ENCODE data around the gene DTD1.

- TF ChIP-seq CTCF (IDR thresholded peaks at IDR 0.05; ENCODE audit: low read depth, low read length, poor library complexity, severe bottlenecking) (no peak), EZH2phosphoT487 (IDR thresholded peaks at IDR 0.05; ENCODE audit: borderline replicate concordance, low read length) (no peak)
Measured at GRCh38 chr20:18738888-18739287, 151.0 kb downstream of the DTD1 start.

Data from DOHH2 (cell line).